IMR-90 (cell line): ENCODE results near the gene CFL2. TPM values are rescaled to one million over a fixed set of nuclear protein-coding genes. Genes with fewer than 3 reads are reported as not detected.

Experiments used
- ATAC-seq: fragments of 200-7000 bp; cut with Tn5 transposase; 2 replicates; pipeline ENCODE4 v1.9.1; 2020; ENCODE audit warnings: low read depth, mild to moderate bottlenecking, moderate library complexity
- BruUV-seq: library from RNA; stranded (reverse); fragments of 400-500 nt; replicated peaks from 2 replicates; lab custom pipeline; 2021; lab: Mats Ljungman, UMichigan
- CTCF ChIA-PET: fragments of 300-600 bp; formaldehyde crosslinking; extraction: SDS; loops from one replicate; lab custom pipeline; 2021; ENCODE audit warnings: antibody characterized with exemption; lab: Yijun Ruan, JAX
- POLR2A ChIA-PET: fragments of 300-600 bp; sonication (Branson Sonifier 250); formaldehyde crosslinking; loops from one replicate; lab custom pipeline; 2022; ENCODE audit warnings: antibody characterized with exemption; ENCODE audit not compliant: unreplicated experiment; lab: Charles Lee
- DNase-seq: peaks from one replicate; pipeline ENCODE4 v3.0.0; 2013
- H2AFZ ChIP-seq: replicated peaks from 2 replicates; pipeline ENCODE3; 2013; ENCODE audit warnings: low read length, mild to moderate bottlenecking; ENCODE audit not compliant: poor library complexity
- H2AK5ac ChIP-seq: 2 replicates; pipeline ENCODE4 v1.6.1; 2013; ENCODE audit warnings: low read depth, low read length, inconsistent platforms
- H2AK9ac ChIP-seq: replicated peaks from 2 replicates; pipeline ENCODE3; 2013; ENCODE audit warnings: mild to moderate bottlenecking, low read depth, low read length, moderate library complexity; ENCODE audit not compliant: poor library complexity
- H2BK120ac ChIP-seq: 2 replicates; pipeline ENCODE4 v1.6.1; 2013; ENCODE audit warnings: low read depth, low read length, inconsistent platforms
- H2BK15ac ChIP-seq: 3 replicates; pipeline ENCODE4 v1.6.1; 2013; ENCODE audit warnings: low read depth, low read length, inconsistent platforms
- H2BK20ac ChIP-seq: 2 replicates; pipeline ENCODE4 v1.6.1; 2013; ENCODE audit warnings: low read depth, mild to moderate bottlenecking, inconsistent platforms, low read length, moderate library complexity
- H2BK5ac ChIP-seq: 2 replicates; pipeline ENCODE4 v1.6.1; 2013; ENCODE audit warnings: mild to moderate bottlenecking, low read depth, low read length, inconsistent platforms; ENCODE audit not compliant: poor library complexity, severe bottlenecking
- H3K14ac ChIP-seq: replicated peaks from 2 replicates; pipeline ENCODE4 v1.6.1; 2013; ENCODE audit warnings: low read depth, low read length, inconsistent platforms
- H3K18ac ChIP-seq: 2 replicates; pipeline ENCODE4 v1.6.1; 2013; ENCODE audit warnings: low read depth, low read length, control low read depth
- H3K23ac ChIP-seq: 2 replicates; pipeline ENCODE4 v1.6.1; 2013; ENCODE audit warnings: low read depth, low read length, inconsistent platforms
- H3K27ac ChIP-seq: 2 replicates; pipeline ENCODE4 v1.5.1; 2013; ENCODE audit warnings: mild to moderate bottlenecking, control low read depth, low read length; ENCODE audit not compliant: insufficient read depth
- H3K27me3 ChIP-seq: 2 replicates; pipeline ENCODE4 v1.6.1; 2013; ENCODE audit warnings: low read length; ENCODE audit not compliant: control insufficient read depth, insufficient read depth
- H3K36me3 ChIP-seq: 2 replicates; pipeline ENCODE4 v1.6.1; 2013; ENCODE audit warnings: low read length, mixed read lengths; ENCODE audit not compliant: control insufficient read depth, insufficient read depth
- H3K4ac ChIP-seq: 2 replicates; pipeline ENCODE4 v1.6.1; 2013; ENCODE audit warnings: low read depth, low read length, inconsistent platforms
- H3K4me1 ChIP-seq: 2 replicates; pipeline ENCODE4 v1.6.1; 2013; ENCODE audit warnings: low read length, mixed read lengths; ENCODE audit not compliant: control insufficient read depth, insufficient read depth
- H3K4me2 ChIP-seq: 2 replicates; pipeline ENCODE4 v1.6.1; 2013; ENCODE audit warnings: low read depth, mild to moderate bottlenecking, control low read depth, low read length, moderate library complexity
- H3K4me3 ChIP-seq: 2 replicates; pipeline ENCODE4 v1.5.1; 2013; ENCODE audit warnings: low read depth, mild to moderate bottlenecking, control low read depth, low read length, moderate library complexity; ENCODE audit not compliant: insufficient read depth
- H3K56ac ChIP-seq: 2 replicates; pipeline ENCODE4 v1.6.1; 2013; ENCODE audit warnings: low read length, inconsistent platforms; ENCODE audit not compliant: insufficient read depth; ENCODE audit errors: extremely low read depth
- H3K79me1 ChIP-seq, 2 experiments: 2 replicates each; pipeline ENCODE4 v1.6.1; 2013; ENCODE audit warnings: low read length in 2 of 2, inconsistent platforms in 1 of 2, low read depth in 1 of 2
- H3K9ac ChIP-seq: 2 replicates; pipeline ENCODE4 v1.6.1; 2013; ENCODE audit warnings: low read depth, low read length, control low read depth
- H3K9me1 ChIP-seq: 2 replicates; pipeline ENCODE4 v1.6.1; 2013; ENCODE audit warnings: low read length, inconsistent platforms; ENCODE audit not compliant: insufficient read depth
- H3K9me3 ChIP-seq: 2 replicates; pipeline ENCODE4 v1.6.1; 2013; ENCODE audit warnings: low read length; ENCODE audit not compliant: control insufficient read depth, insufficient read depth
- H4K20me1 ChIP-seq: 2 replicates; pipeline ENCODE4 v1.6.1; 2013; ENCODE audit warnings: low read length, inconsistent platforms; ENCODE audit not compliant: insufficient read depth
- H4K5ac ChIP-seq: 2 replicates; pipeline ENCODE4 v1.6.1; 2013; ENCODE audit warnings: mild to moderate bottlenecking, low read depth, low read length, control low read depth
- H4K8ac ChIP-seq, 2 experiments: 2 replicates each; pipeline ENCODE4 v1.6.1; 2013; ENCODE audit warnings: low read depth in 2 of 2, low read length in 2 of 2, control low read depth in 1 of 2, inconsistent platforms in 1 of 2
- H4K91ac ChIP-seq: 2 replicates; pipeline ENCODE4 v1.6.1; 2013; ENCODE audit warnings: low read depth, low read length, inconsistent platforms; ENCODE audit not compliant: insufficient read depth
- BHLHE40 ChIP-seq: fragments of 150-350 bp; IDR thresholded peaks from 2 replicates; pipeline ENCODE4 v1.6.1; 2016; ENCODE audit warnings: mild to moderate bottlenecking, low read depth, low read length
- CEBPB ChIP-seq: IDR thresholded peaks from 2 replicates; pipeline ENCODE4 v1.6.1; 2012; ENCODE audit warnings: low read depth, low read length, improper control_type of control experiment
- CHD1 ChIP-seq: IDR thresholded peaks from 2 replicates; pipeline ENCODE4 v1.6.1; 2012; ENCODE audit warnings: low read depth, low read length, improper control_type of control experiment
- FOS ChIP-seq: fragments of 150-350 bp; IDR thresholded peaks from 2 replicates; pipeline ENCODE4 v1.6.1; 2016; ENCODE audit warnings: low read depth, low read length
- MAFK ChIP-seq: IDR thresholded peaks from 2 replicates; pipeline ENCODE4 v1.6.1; 2012; ENCODE audit warnings: low read depth, low read length, improper control_type of control experiment
- MXI1 ChIP-seq: IDR thresholded peaks from 2 replicates; pipeline ENCODE4 v1.6.1; 2012; ENCODE audit warnings: low read depth, mild to moderate bottlenecking, low read length, moderate library complexity, borderline replicate concordance
- NFE2L2 ChIP-seq: fragments of 150-350 bp; IDR thresholded peaks from 2 replicates; pipeline ENCODE4 v1.6.1; 2016; ENCODE audit warnings: low read depth, mild to moderate bottlenecking, low read length
- POLR2A ChIP-seq: IDR thresholded peaks from 2 replicates; pipeline ENCODE4 v1.6.1; 2012; ENCODE audit warnings: mild to moderate bottlenecking, low read depth, low read length
- RCOR1 ChIP-seq: IDR thresholded peaks from 2 replicates; pipeline ENCODE4 v1.6.1; 2012; ENCODE audit warnings: mild to moderate bottlenecking, low read length, improper control_type of control experiment; ENCODE audit not compliant: insufficient replicate concordance
- WGBS, 2 experiments: methylation state at CpG; one replicate each; pipeline versions ENCODE4 v1.1.5 to v1.1.7; 2013; ENCODE audit warnings: missing lambda C conversion rate in 2 of 2; ENCODE audit not compliant: insufficient read length in 1 of 2; ENCODE audit errors: extremely low coverage in 2 of 2; 5-methylcytosine and 5-hydroxymethylcytosine counted together
- dilution Hi-C: fragments of 300-500 bp; cut with HindIII; formaldehyde crosslinking; loops from one replicate; pipeline ENCODE4 v1.14.3; 2018; ENCODE audit warnings: low sequenced_read_pairs; ENCODE audit not compliant: unreplicated experiment
- in situ Hi-C: fragments of 300-500 bp; cut with MboI; formaldehyde crosslinking; loops from 3 replicates; pipeline ENCODE4 v1.14.3; 2019; ENCODE audit warnings: low sequenced_read_pairs, inconsistent platforms, mixed read lengths
- intact Hi-C: fragments of 100-400 bp; cut with micrococcal nuclease; formaldehyde crosslinking; loops from 2 replicates; pipeline ENCODE4 v1.10.0; 2022
- polyA plus RNA-seq, 3 experiments: library from polyadenylated mRNA; depleted of rRNA; stranded (reverse); fragments of >200 nt; gene quantifications; 2 replicates each; pipeline ENCODE4 v1.2.3, GENCODE V29; 2012; ENCODE audit warnings: low replicate concordance in 1 of 3
- total RNA-seq: library from RNA; depleted of rRNA; stranded (reverse); fragments of >200 nt; gene quantifications from 2 replicates; pipeline ENCODE4 v1.2.3, GENCODE V29; 2012
- TF ChIP-seq, protein P1 (sequence below): fragments of 150-350 bp; IDR thresholded peaks from 2 replicates; pipeline ENCODE4 v1.6.1; 2017; ENCODE audit warnings: mild to moderate bottlenecking, antibody characterized with exemption, low read length, low read depth

Gene CFL2
- total and polyA plus RNA-seq, 2 of the 4 experiments (the other 2 are of a cell fraction), result 106 to 151 TPM

DNA sequence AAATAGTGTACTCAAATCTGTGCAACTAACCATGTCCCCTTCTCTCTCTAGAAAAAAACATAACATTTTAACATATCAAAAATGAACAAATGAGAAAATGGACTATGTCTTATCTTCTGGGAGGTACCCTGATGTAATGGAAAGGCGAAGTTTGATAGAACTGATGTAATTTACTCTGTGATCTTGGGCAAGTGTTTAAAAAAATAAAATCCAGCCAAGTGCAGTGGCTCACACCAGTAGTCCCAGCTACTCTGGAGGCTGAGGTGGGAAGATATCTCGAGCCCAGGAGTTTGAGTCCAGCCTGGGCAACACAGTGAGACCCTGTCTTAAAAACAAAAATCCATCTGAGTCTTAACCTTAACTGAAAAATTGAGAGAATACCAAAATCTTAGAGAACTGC, 35.8 kb upstream of the CFL2 start:
- H4K20me1 ChIP-seq, result no peaks in the 10 kb centered on the region
- BruUV-seq, result no TSS peak
- ChIA-PET POLR2A (no interaction called here), CTCF (no interaction called here)
- H4K91ac ChIP-seq, result no peak overlapping the region
- peak overlapping the region; percentile 54; the same call in 1 of the 2 replicates for H2BK120ac ChIP-seq
- no peaks in the 10 kb centered on the region for H3K36me3 ChIP-seq
- H2BK20ac ChIP-seq, result no peak overlapping the region; the same call in 1 of the 2 replicates
- no peak overlapping the region for H3K18ac ChIP-seq
- no peak overlapping the region for H4K5ac ChIP-seq
- H2BK5ac ChIP-seq, result peak overlapping the region; percentile 10
- H3K14ac ChIP-seq, result no peak overlapping the region
- DNase-seq (no peak), ATAC-seq (peak; percentile 33; the same call in 1 of the 2 replicates)
- H3K56ac ChIP-seq, result no peak overlapping the region
- H2AK5ac ChIP-seq, result no peak overlapping the region
- H4K8ac ChIP-seq, result no peak overlapping the region; a peak in 1 of 4 replicates
- TF ChIP-seq RCOR1 (no peak), CHD1 (no peak), NFE2L2 (no peak), POLR2A (no peak), FOS (no peak), MXI1 (no peak), BHLHE40 (no peak), MAFK (no peak), CEBPB (no peak)
- TF ChIP-seq, protein P1, sequence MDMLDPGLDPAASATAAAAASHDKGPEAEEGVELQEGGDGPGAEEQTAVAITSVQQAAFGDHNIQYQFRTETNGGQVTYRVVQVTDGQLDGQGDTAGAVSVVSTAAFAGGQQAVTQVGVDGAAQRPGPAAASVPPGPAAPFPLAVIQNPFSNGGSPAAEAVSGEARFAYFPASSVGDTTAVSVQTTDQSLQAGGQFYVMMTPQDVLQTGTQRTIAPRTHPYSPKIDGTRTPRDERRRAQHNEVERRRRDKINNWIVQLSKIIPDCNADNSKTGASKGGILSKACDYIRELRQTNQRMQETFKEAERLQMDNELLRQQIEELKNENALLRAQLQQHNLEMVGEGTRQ, result no peak
- H3K27ac ChIP-seq, result no peak overlapping the region
- no peak overlapping the region for H2AK9ac ChIP-seq
- dilution Hi-C loops, result no loop called here
- no peaks in the 10 kb centered on the region; a peak in 1 of 4 replicates for H3K79me1 ChIP-seq
- H3K23ac ChIP-seq, result no peak overlapping the region
- intact Hi-C loops, result no loop called here
- H3K4me3 ChIP-seq, result no peak overlapping the region
- H3K27me3 ChIP-seq, result no peaks in the 10 kb centered on the region
- H3K9me1 ChIP-seq, result 0 out of 2 replicates have a peak, but pooled peaks cover 2% of the 10 kb centered on the region
- in situ Hi-C loops, result no loop called here
- H3K4ac ChIP-seq, result no peak overlapping the region
- H3K4me1 ChIP-seq, result 0 out of 2 replicates have a peak, but pooled peaks cover 2% of the 10 kb centered on the region
- no peak overlapping the region for H3K9ac ChIP-seq
- no peak overlapping the region for H3K4me2 ChIP-seq
- no peaks in the 10 kb centered on the region for H3K9me3 ChIP-seq
- WGBS, 2 experiments, result no CpG with 5 or more reads among the region's 2 CpGs
- no peak overlapping the region for H2AFZ ChIP-seq
- H2BK15ac ChIP-seq, result no peak overlapping the region
